ENCODE data around the gene PSMD1. TPM values are rescaled to one million over a fixed set of nuclear protein-coding genes. Genes with fewer than 3 reads are reported as not detected.
"Not testable (repeated sequence)": the region's sequence is repeated elsewhere in the genome, so short reads cannot be mapped to it uniquely, and the experiment has no call there.

The PSMD1 gene
- total and polyA plus RNA-seq, 4 donors: 30.1 to 91.1 (median 56.0) TPM

- Histone ChIP-seq H3K4me3 (no peak overlapping the region), H3K27me3 (ENCODE audit: control insufficient read depth in 3 of 3, insufficient read depth in 3 of 3, low read length in 2 of 3) (peaks cover 0 to 2% (median 0%) of the 10 kb centered on the region in 3 donors), H3K36me3 (ENCODE audit: control insufficient read depth in 4 of 4, insufficient read depth in 4 of 4, low read length in 4 of 4) (peaks cover 0 to 1% (median 0%) of the 10 kb centered on the region in 4 donors), H3K4me1 (ENCODE audit: control insufficient read depth in 5 of 5, insufficient read depth in 5 of 5, low read length in 5 of 5) (peaks cover 0 to 20% (median 0%) of the 10 kb centered on the region in 5 donors), H3K9me3 (ENCODE audit: control insufficient read depth in 4 of 4, insufficient read depth in 3 of 4, low read length in 3 of 4) (no peaks in the 10 kb centered on the region), H3K9ac (ENCODE audit: insufficient read depth in 1 of 2, low read length in 2 of 2) (no peak overlapping the region), H3K27ac (ENCODE audit: low read depth in 1 of 2, low read length in 1 of 2) (no peak overlapping the region)
- no peak for TF ChIP-seq CTCF (IDR thresholded peaks at IDR 0.05; ENCODE audit: control extremely low read depth, extremely low read depth)
- DNase-seq: no peak
- WGBS, 2 donors: 92 to 94% methylated on average over 3 of the region's 3 CpGs
- no peak for ATAC-seq (ENCODE audit: insufficient read depth, low FRiP score)
Measured at GRCh38 chr2:231193216-231193615, 136.5 kb downstream of the PSMD1 start.

- DNase-seq (no peak), ATAC-seq (ENCODE audit: insufficient read depth, low FRiP score) (no peak)
- TF ChIP-seq CTCF (IDR thresholded peaks at IDR 0.05; ENCODE audit: control extremely low read depth, extremely low read depth): no peak
- H3K27ac ChIP-seq (ENCODE audit: low read depth in 1 of 2, low read length in 1 of 2): no peak overlapping the region
- H3K4me1 ChIP-seq (ENCODE audit: control insufficient read depth in 5 of 5, insufficient read depth in 5 of 5, low read length in 5 of 5): peaks cover 0 to 13% (median 6%) of the 10 kb centered on the region in 5 donors
- H3K9ac ChIP-seq (ENCODE audit: insufficient read depth in 1 of 2, low read length in 2 of 2): no peak overlapping the region
- no peaks in the 10 kb centered on the region for H3K27me3 ChIP-seq (ENCODE audit: control insufficient read depth in 3 of 3, insufficient read depth in 3 of 3, low read length in 2 of 3)
- H3K4me3 ChIP-seq: no peak overlapping the region
- no peaks in the 10 kb centered on the region for H3K9me3 ChIP-seq (ENCODE audit: control insufficient read depth in 4 of 4, insufficient read depth in 3 of 4, low read length in 3 of 4)
- peaks cover 0 to 3% (median 0%) of the 10 kb centered on the region in 4 donors for H3K36me3 ChIP-seq (ENCODE audit: control insufficient read depth in 4 of 4, insufficient read depth in 4 of 4, low read length in 4 of 4)
- 91 to 98% methylated on average over 5 of the region's 5 CpGs for WGBS, 2 donors
Measured at GRCh38 chr2:231196592-231196991, 139.9 kb downstream of the PSMD1 start.

- DNase-seq; H3K4me3 ChIP-seq; ATAC-seq (ENCODE audit: insufficient read depth, low FRiP score); H3K27ac ChIP-seq (ENCODE audit: low read depth in 1 of 2, low read length in 1 of 2); H3K9me3 ChIP-seq (ENCODE audit: control insufficient read depth in 4 of 4, insufficient read depth in 3 of 4, low read length in 3 of 4); H3K36me3 ChIP-seq (ENCODE audit: control insufficient read depth in 4 of 4, insufficient read depth in 4 of 4, low read length in 4 of 4); H3K27me3 ChIP-seq (ENCODE audit: control insufficient read depth in 3 of 3, insufficient read depth in 3 of 3, low read length in 2 of 3); H3K9ac ChIP-seq (ENCODE audit: insufficient read depth in 1 of 2, low read length in 2 of 2): not testable (repeated sequence)
- peaks cover 0 to 13% (median 6%) of the 10 kb centered on the region in 5 donors for H3K4me1 ChIP-seq (ENCODE audit: control insufficient read depth in 5 of 5, insufficient read depth in 5 of 5, low read length in 5 of 5)
- 91 to 96% methylated on average over 7 of the region's 7 CpGs for WGBS, 2 donors
Measured at GRCh38 chr2:231197196-231197595, 140.5 kb downstream of the PSMD1 start.

GRCh38 chr2:231197706-231198290, 141.1 kb downstream of the PSMD1 start:
- Histone ChIP-seq H3K9me3 (ENCODE audit: control insufficient read depth in 4 of 4, insufficient read depth in 3 of 4, low read length in 3 of 4) (no peaks in the 10 kb centered on the region), H3K9ac (ENCODE audit: insufficient read depth in 1 of 2, low read length in 2 of 2) (peak overlapping the region; percentile 61 to 65), H3K27ac (ENCODE audit: low read depth in 1 of 2, low read length in 1 of 2) (peak overlapping the region in 1 of 2 donors; percentile 59), H3K27me3 (ENCODE audit: control insufficient read depth in 3 of 3, insufficient read depth in 3 of 3, low read length in 2 of 3) (no peaks in the 10 kb centered on the region), H3K4me1 (ENCODE audit: control insufficient read depth in 5 of 5, insufficient read depth in 5 of 5, low read length in 5 of 5) (peaks cover 0 to 13% (median 6%) of the 10 kb centered on the region in 5 donors), H3K4me3 (peak overlapping the region; percentile 93), H3K36me3 (ENCODE audit: control insufficient read depth in 4 of 4, insufficient read depth in 4 of 4, low read length in 4 of 4) (peaks cover 0 to 5% (median 1%) of the 10 kb centered on the region in 4 donors)
- ATAC-seq (ENCODE audit: insufficient read depth, low FRiP score): no peak
- 27 to 33% methylated on average over 11 of the region's 11 CpGs for WGBS, 2 donors
- DNase-seq: no peak
- no peak for TF ChIP-seq CTCF (IDR thresholded peaks at IDR 0.05; ENCODE audit: control extremely low read depth, extremely low read depth)

Measured in lung (tissue), 12 donors.